HCT116 (cell line): ENCODE results near the gene EXOSC7. TPM values are rescaled to one million over a fixed set of nuclear protein-coding genes. Genes with fewer than 3 reads are reported as not detected.

Source experiments
- ATAC-seq: fragments of 200-7000 bp; cut with Tn5 transposase; 2 replicates; pipeline ENCODE4 v1.9.1; 2020; ENCODE audit warnings: mild to moderate bottlenecking, moderate library complexity
- Bru-seq: library from RNA; stranded (reverse); fragments of 400-500 nt; gene quantifications from one replicate; lab custom pipeline; 2021; lab: Mats Ljungman, UMichigan
- BruChase-seq, 2 experiments: library from RNA; stranded (reverse); fragments of 400-500 nt; gene quantifications; one replicate each; lab custom pipeline; 2021; lab: Mats Ljungman, UMichigan
- BruUV-seq: library from RNA; stranded (reverse); fragments of 400-500 nt; replicated peaks from 2 replicates; lab custom pipeline; 2021; lab: Mats Ljungman, UMichigan
- CTCF ChIA-PET: fragments of 300-600 bp; sonication (Branson Sonifier 250); formaldehyde crosslinking; loops from one replicate; lab custom pipeline; 2021; ENCODE audit warnings: antibody characterized with exemption; lab: Charles Lee
- POLR2A ChIA-PET: fragments of 300-600, 350-600 bp; sonication (Branson Sonifier 250); formaldehyde crosslinking; loops from one replicate; lab custom pipeline; 2021; ENCODE audit warnings: antibody characterized with exemption; lab: Charles Lee
- RAD21 ChIA-PET, 2 experiments: fragments of 300-600 bp; sonication (Branson Sonifier 250); formaldehyde crosslinking; loops; one replicate each; lab custom pipeline; 2023; ENCODE audit warnings: low total read pairs in 2 of 2; ENCODE audit not compliant: uncharacterized antibody in 2 of 2, unreplicated experiment in 2 of 2, low non-redundant PET in 1 of 2; lab: Charles Lee
- DNase-seq: peaks from one replicate; pipeline ENCODE4 v3.0.0-alpha.2; 2010; ENCODE audit warnings: low read depth, low spot score
- H2AFZ ChIP-seq: fragments of 200-600 bp; shearing (Covaris generic), sonication (generic); 2 replicates; pipeline ENCODE4 v1.6.1; 2017; ENCODE audit warnings: low read depth, mixed run types, mixed read lengths, antibody characterized with exemption, low read length; ENCODE audit not compliant: poor library complexity, severe bottlenecking
- H3K27ac ChIP-seq: 2 replicates; pipeline ENCODE4 v1.5.1; 2012; ENCODE audit warnings: low read depth, low read length
- H3K27me3 ChIP-seq: fragments of 200-600 bp; sonication (generic); 2 replicates; pipeline ENCODE4 v1.6.1; 2016; ENCODE audit warnings: mixed run types, low read length, mixed read lengths; ENCODE audit not compliant: insufficient read depth
- H3K36me3 ChIP-seq, 2 experiments: fragments of 200-500 bp in 1 of 2; fragments of 200-600 bp in 1 of 2; sonication (Bioruptor generic) in 1 of 2; sonication (generic) in 1 of 2; 2 replicates each; pipeline versions ENCODE4 v1.5.1 to v1.6.1; 2014 to 2016; ENCODE audit warnings: low read length in 2 of 2, inconsistent platforms in 1 of 2, mixed read lengths in 1 of 2, mixed run types in 1 of 2; ENCODE audit not compliant: insufficient read depth in 2 of 2, control insufficient read depth in 1 of 2
- H3K4me1 ChIP-seq, 2 experiments: fragments of 200-600 bp in 1 of 2; sonication (generic) in 1 of 2; 2 replicates each; pipeline versions ENCODE4 v1.5.1 to v1.6.1; 2012 to 2017; ENCODE audit warnings: low read length in 2 of 2, inconsistent platforms in 1 of 2, mild to moderate bottlenecking in 1 of 2, mixed read lengths in 1 of 2, mixed run types in 1 of 2, moderate library complexity in 1 of 2; ENCODE audit not compliant: insufficient read depth in 2 of 2, control insufficient read depth in 1 of 2
- H3K4me2 ChIP-seq: fragments of 200-600 bp; sonication (generic); 2 replicates; pipeline ENCODE4 v1.6.1; 2017; ENCODE audit warnings: mixed run types, low read length, mixed read lengths
- H3K4me3 ChIP-seq, 2 experiments: fragments of 200-600 bp in 1 of 2; sonication (generic) in 1 of 2; replicated peaks in 1 of 2; 2 replicates each; pipeline ENCODE4 v1.5.1; 2011 to 2016; ENCODE audit warnings: low read length in 2 of 2, control low read depth in 1 of 2, low read depth in 1 of 2, mild to moderate bottlenecking in 1 of 2, mixed read lengths in 1 of 2, mixed run types in 1 of 2
- H3K79me2 ChIP-seq: fragments of 200-600 bp; sonication (generic); 2 replicates; pipeline ENCODE4 v1.6.1; 2017; ENCODE audit warnings: mild to moderate bottlenecking, mixed run types, low read length, moderate library complexity, mixed read lengths; ENCODE audit not compliant: insufficient read depth
- H3K9ac ChIP-seq: fragments of 200-600 bp; sonication (generic); 2 replicates; pipeline ENCODE4 v1.6.1; 2016; ENCODE audit warnings: low read length, mixed read lengths
- H3K9me2 ChIP-seq: fragments of 200-600 bp; sonication (generic), shearing (Covaris generic); 2 replicates; pipeline ENCODE4 v1.6.1; 2017; ENCODE audit warnings: mixed run types, mild to moderate bottlenecking, moderate library complexity; ENCODE audit not compliant: insufficient read depth
- H3K9me3 ChIP-seq, 2 experiments: fragments of 200-500 bp in 1 of 2; fragments of 200-600 bp in 1 of 2; sonication (Bioruptor generic) in 1 of 2; sonication (generic) in 1 of 2; 2 replicates each; pipeline ENCODE4 v1.6.1; 2014 to 2017; ENCODE audit warnings: low read length in 2 of 2, mixed read lengths in 2 of 2, inconsistent platforms in 1 of 2, low read depth in 1 of 2, mild to moderate bottlenecking in 1 of 2, mixed run types in 1 of 2, moderate library complexity in 1 of 2; ENCODE audit not compliant: control insufficient read depth in 1 of 2, insufficient read depth in 1 of 2
- H4K20me1 ChIP-seq: fragments of 200-600 bp; sonication (generic), shearing (Covaris generic); 2 replicates; pipeline ENCODE4 v1.6.1; 2017; ENCODE audit warnings: mixed run types, mild to moderate bottlenecking, moderate library complexity; ENCODE audit not compliant: insufficient read depth
- CBX3 ChIP-seq: IDR thresholded peaks from 2 replicates; pipeline ENCODE4 v1.6.1; 2012; ENCODE audit warnings: low read depth
- CEBPB ChIP-seq: IDR thresholded peaks from 2 replicates; pipeline ENCODE4 v1.6.1; 2012; ENCODE audit warnings: low read depth
- EGR1 ChIP-seq: IDR thresholded peaks from 2 replicates; pipeline ENCODE4 v1.6.1; 2012; ENCODE audit warnings: low read depth
- ELF1 ChIP-seq: IDR thresholded peaks from 2 replicates; pipeline ENCODE4 v1.6.1; 2012; ENCODE audit warnings: low read depth, borderline replicate concordance
- EZH2 ChIP-seq: fragments of 200-600 bp; sonication (generic); IDR thresholded peaks from 2 replicates; pipeline ENCODE4 v1.6.1; 2017; ENCODE audit warnings: antibody characterized with exemption, mixed run types
- FOSL1 ChIP-seq: IDR thresholded peaks from 2 replicates; pipeline ENCODE4 v1.6.1; 2012; ENCODE audit warnings: low read depth
- JUND ChIP-seq: IDR thresholded peaks from 2 replicates; pipeline ENCODE4 v1.6.1; 2012
- POLR2A ChIP-seq: IDR thresholded peaks from 2 replicates; pipeline ENCODE4 v1.7.0; 2011; ENCODE audit warnings: borderline replicate concordance; ENCODE audit not compliant: insufficient read depth, insufficient read length; ENCODE audit errors: extremely low read depth
- POLR2AphosphoS5 ChIP-seq: IDR thresholded peaks from 2 replicates; pipeline ENCODE4 v1.6.1; 2011; ENCODE audit warnings: mild to moderate bottlenecking, low read depth, low read length, moderate library complexity
- RAD21 ChIP-seq: IDR thresholded peaks from 2 replicates; pipeline ENCODE4 v1.6.1; 2012; ENCODE audit warnings: low read depth, mild to moderate bottlenecking
- SIN3A ChIP-seq: IDR thresholded peaks from 2 replicates; pipeline ENCODE4 v1.6.1; 2012; ENCODE audit warnings: low read depth
- SP1 ChIP-seq: IDR thresholded peaks from 2 replicates; pipeline ENCODE4 v1.6.1; 2012; ENCODE audit warnings: low read depth
- SRF ChIP-seq: IDR thresholded peaks from 2 replicates; pipeline ENCODE4 v1.6.1; 2012; ENCODE audit warnings: low read depth
- TCF7L2 ChIP-seq: IDR thresholded peaks from 2 replicates; pipeline ENCODE4 v1.7.0; 2011; ENCODE audit warnings: borderline replicate concordance, inconsistent platforms; ENCODE audit not compliant: insufficient read depth, insufficient read length; ENCODE audit errors: extremely low read depth
- YY1 ChIP-seq: IDR thresholded peaks from 2 replicates; pipeline ENCODE4 v1.6.1; 2011; ENCODE audit warnings: low read length, low read depth, moderate library complexity, mild to moderate bottlenecking; ENCODE audit not compliant: insufficient replicate concordance; ENCODE audit errors: extremely low read depth
- ZBTB33 ChIP-seq: IDR thresholded peaks from 2 replicates; pipeline ENCODE4 v1.6.1; 2011; ENCODE audit warnings: mild to moderate bottlenecking, low read length, moderate library complexity; ENCODE audit not compliant: insufficient replicate concordance; ENCODE audit errors: extremely low read depth
- ZFX ChIP-seq: fragments of 450-650 bp; IDR thresholded peaks from 2 replicates; pipeline ENCODE4 v1.6.1; 2017
- ZNF274 ChIP-seq: fragments of 200-500 bp; sonication (Bioruptor generic); IDR thresholded peaks from 2 replicates; pipeline ENCODE4 v1.6.1; 2014; ENCODE audit warnings: mild to moderate bottlenecking, low read depth, low read length, inconsistent platforms
- intact Hi-C: fragments of 100-400 bp; cut with micrococcal nuclease; formaldehyde crosslinking; loops from 2 replicates; pipeline ENCODE4 v1.10.0; 2022
- long read RNA-seq: library from polyadenylated mRNA; unstranded; transcript quantifications from one replicate; pipeline ENCODE4 v2.0.0, GENCODE V29; 2021; ENCODE audit not compliant: unreplicated experiment
- polyA plus RNA-seq: library from polyadenylated mRNA; unstranded; fragments of >200 nt; gene quantifications from 2 replicates; pipeline ENCODE4 v1.2.1, GENCODE V29; 2012; ENCODE audit warnings: missing spikeins
- total RNA-seq: library from RNA; stranded (reverse); gene quantifications from one replicate; pipeline ENCODE4 v1.2.1, GENCODE V29; 2021; ENCODE audit not compliant: unreplicated experiment
- TF ChIP-seq, protein P1 (sequence below): IDR thresholded peaks from 2 replicates; pipeline ENCODE4 v1.6.1; 2012
- TF ChIP-seq, protein P2 (sequence below): IDR thresholded peaks from 2 replicates; pipeline ENCODE4 v1.6.1; 2012; ENCODE audit warnings: low read depth

EXOSC7 gene
- total RNA-seq (72.6 TPM), Bru-seq, nascent RNA (percentile 92 among the genes with signal in this experiment), BruChase-seq, experiment 1, labeled RNA remaining after a 6-hour chase (percentile 79 among the genes with signal in this experiment), BruChase-seq, experiment 2, labeled RNA remaining after a 2-hour chase (percentile 85 among the genes with signal in this experiment)
- polyA plus RNA-seq = 99.2 and 104 TPM in 2 replicates
- long read RNA-seq, transcript EXOSC7-201 (8 exons, 1,055 nt) = major isoform, 63 of 104 reads
- long read RNA-seq, transcript EXOSC7-210 (9 exons, 1,395 nt) = minor isoform, 9 of 104 reads
- long read RNA-seq, partial matches to known transcripts = 9 of 104 reads
- long read RNA-seq, other reads (novel, unspliced or antisense) = 22 of 104 reads

- no peak within 1 kb of the TSS for H2AFZ ChIP-seq
- ChIA-PET CTCF (interaction anchor here (0.9 to 1.1 kb wide), 2 partner anchors 16 kb away, joined by 3 read pairs; no protein-coding TSS in a partner anchor), POLR2A (interaction anchor here (0.6 to 2.0 kb wide), 5 partner anchors 9 to 750 kb away, joined by 4 to 9 read pairs (median 4); partner anchors contain the start of genes KIAA1143 and KIF15), RAD21 (no interaction called here)
- peak within 1 kb of the TSS; percentile 66 for H3K27ac ChIP-seq
- no peaks in the 10 kb centered on the region for H4K20me1 ChIP-seq
- ATAC-seq = peak; percentile 80
- H3K9me2 ChIP-seq = no peaks in the 10 kb centered on the region
- H3K9me3 ChIP-seq = no peaks in the 10 kb centered on the region
- peaks cover 96% of the 10 kb centered on the region for H3K79me2 ChIP-seq
- peak within 1 kb of the TSS; percentile 90 to 94 for H3K4me3 ChIP-seq
- peak; percentile 56 for DNase-seq
- peak within 1 kb of the TSS; percentile 81 for H3K4me2 ChIP-seq
- H3K4me1 ChIP-seq = peaks cover 12 to 30% of the 10 kb centered on the region in 2 experiments; a peak in 3 of 4 replicates
- H3K27me3 ChIP-seq = no peaks in the 10 kb centered on the region
- intact Hi-C loops = no loop called here
- BruUV-seq = no TSS peak
- H3K36me3 ChIP-seq = 0 out of 4 replicates have a peak, but pooled peaks cover 0 to 2% of the 10 kb centered on the region in 2 experiments
- H3K9ac ChIP-seq = peak within 1 kb of the TSS; percentile 97
- TF ChIP-seq, protein P1, sequence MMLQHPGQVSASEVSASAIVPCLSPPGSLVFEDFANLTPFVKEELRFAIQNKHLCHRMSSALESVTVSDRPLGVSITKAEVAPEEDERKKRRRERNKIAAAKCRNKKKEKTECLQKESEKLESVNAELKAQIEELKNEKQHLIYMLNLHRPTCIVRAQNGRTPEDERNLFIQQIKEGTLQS = no peak
- TF ChIP-seq TCF7L2 = no peak
- TF ChIP-seq CEBPB = no peak
- TF ChIP-seq, protein P2, sequence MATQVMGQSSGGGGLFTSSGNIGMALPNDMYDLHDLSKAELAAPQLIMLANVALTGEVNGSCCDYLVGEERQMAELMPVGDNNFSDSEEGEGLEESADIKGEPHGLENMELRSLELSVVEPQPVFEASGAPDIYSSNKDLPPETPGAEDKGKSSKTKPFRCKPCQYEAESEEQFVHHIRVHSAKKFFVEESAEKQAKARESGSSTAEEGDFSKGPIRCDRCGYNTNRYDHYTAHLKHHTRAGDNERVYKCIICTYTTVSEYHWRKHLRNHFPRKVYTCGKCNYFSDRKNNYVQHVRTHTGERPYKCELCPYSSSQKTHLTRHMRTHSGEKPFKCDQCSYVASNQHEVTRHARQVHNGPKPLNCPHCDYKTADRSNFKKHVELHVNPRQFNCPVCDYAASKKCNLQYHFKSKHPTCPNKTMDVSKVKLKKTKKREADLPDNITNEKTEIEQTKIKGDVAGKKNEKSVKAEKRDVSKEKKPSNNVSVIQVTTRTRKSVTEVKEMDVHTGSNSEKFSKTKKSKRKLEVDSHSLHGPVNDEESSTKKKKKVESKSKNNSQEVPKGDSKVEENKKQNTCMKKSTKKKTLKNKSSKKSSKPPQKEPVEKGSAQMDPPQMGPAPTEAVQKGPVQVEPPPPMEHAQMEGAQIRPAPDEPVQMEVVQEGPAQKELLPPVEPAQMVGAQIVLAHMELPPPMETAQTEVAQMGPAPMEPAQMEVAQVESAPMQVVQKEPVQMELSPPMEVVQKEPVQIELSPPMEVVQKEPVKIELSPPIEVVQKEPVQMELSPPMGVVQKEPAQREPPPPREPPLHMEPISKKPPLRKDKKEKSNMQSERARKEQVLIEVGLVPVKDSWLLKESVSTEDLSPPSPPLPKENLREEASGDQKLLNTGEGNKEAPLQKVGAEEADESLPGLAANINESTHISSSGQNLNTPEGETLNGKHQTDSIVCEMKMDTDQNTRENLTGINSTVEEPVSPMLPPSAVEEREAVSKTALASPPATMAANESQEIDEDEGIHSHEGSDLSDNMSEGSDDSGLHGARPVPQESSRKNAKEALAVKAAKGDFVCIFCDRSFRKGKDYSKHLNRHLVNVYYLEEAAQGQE = no peak
- no peak for TF ChIP-seq ZNF274
- no peak for TF ChIP-seq JUND
- TF ChIP-seq SIN3A = no peak; the same call in none of the 2 replicates
- peak; percentile 86 for TF ChIP-seq POLR2A
- no peak for TF ChIP-seq FOSL1
- no peak for TF ChIP-seq EZH2
- TF ChIP-seq RAD21 = no peak
- no peak for TF ChIP-seq CBX3
- TF ChIP-seq EGR1 = no peak
- TF ChIP-seq ZBTB33 = no peak
- TF ChIP-seq SP1 = no peak; the same call in 1 of the 2 replicates
- peak; percentile 92 for TF ChIP-seq YY1
- TF ChIP-seq ELF1 = no peak
- TF ChIP-seq SRF = peak; percentile 65; the same call in 1 of the 2 replicates
- peak; percentile 84 for TF ChIP-seq POLR2AphosphoS5
- TF ChIP-seq ZFX = peak; percentile 61
Measured at GRCh38 chr3:44976002-44976815, at the start of gene EXOSC7, which contains the start of gene ZDHHC3. Gene EXOSC7 (plus strand): TSS chr3:44976244. CDS start chr3:44976278, 34 bp downstream. Gene ZDHHC3 (minus strand): TSS chr3:44976174. CDS start chr3:44959436, 16,738 bp downstream.
